Neural progenitor cell (in vitro differentiated cells): ENCODE measurements around the gene TRIM28. TPM values are rescaled to one million over a fixed set of nuclear protein-coding genes. Genes with fewer than 3 reads are reported as not detected.
"Not testable (repeated sequence)": the region's sequence is repeated elsewhere in the genome, so short reads cannot be mapped to it uniquely, and the experiment has no call there.

Experiments
- DNase-seq: peaks from one replicate; pipeline ENCODE4 v3.0.0-alpha.2; 2016; ENCODE audit warnings: low spot score
- H2AFZ ChIP-seq: fragments of 200-600 bp; sonication (generic); replicated peaks from 2 replicates; pipeline ENCODE4 v1.6.1; 2016; ENCODE audit warnings: antibody characterized with exemption
- H3F3A ChIP-seq: fragments of 200-600 bp; sonication (generic); 2 replicates; pipeline ENCODE4 v1.6.1; 2016; ENCODE audit warnings: antibody characterized with exemption, low read depth
- H3K27ac ChIP-seq: fragments of 200-600 bp; sonication (generic); 2 replicates; pipeline ENCODE4 v1.5.1; 2016; ENCODE audit warnings: mild to moderate bottlenecking
- H3K27me3 ChIP-seq: fragments of 200-600 bp; sonication (generic); 2 replicates; pipeline ENCODE4 v1.6.1; 2016; ENCODE audit warnings: mild to moderate bottlenecking, moderate library complexity
- H3K36me3 ChIP-seq: fragments of 200-600 bp; sonication (generic); 2 replicates; pipeline ENCODE4 v1.5.1; 2016
- H3K4me1 ChIP-seq: fragments of 200-600 bp; sonication (generic); 2 replicates; pipeline ENCODE4 v1.6.1; 2016; ENCODE audit warnings: mixed run types
- H3K4me2 ChIP-seq: fragments of 200-600 bp; sonication (generic); 2 replicates; pipeline ENCODE4 v1.6.1; 2016
- H3K4me3 ChIP-seq: fragments of 200-600 bp; sonication (generic); 2 replicates; pipeline ENCODE4 v1.5.1; 2016
- H3K79me2 ChIP-seq: fragments of 200-600 bp; sonication (generic); 2 replicates; pipeline ENCODE4 v1.6.1; 2016; ENCODE audit warnings: low read depth
- H3K9ac ChIP-seq: fragments of 200-600 bp; sonication (generic); 2 replicates; pipeline ENCODE4 v1.6.1; 2016
- H3K9me3 ChIP-seq: fragments of 200-600 bp; sonication (generic); 2 replicates; pipeline ENCODE4 v1.5.1; 2016; ENCODE audit warnings: low read depth
- H4K20me1 ChIP-seq: fragments of 200-600 bp; sonication (generic); 2 replicates; pipeline ENCODE4 v1.6.1; 2016; ENCODE audit warnings: low read depth
- H3K27ac Mint-ChIP-seq: 3 replicates; pipeline ENCODE4 v1.8.0; 2021; ENCODE audit warnings: mixed read lengths
- H3K27me3 Mint-ChIP-seq: 2 replicates; pipeline ENCODE4 v1.8.0; 2022; ENCODE audit warnings: low read depth, mild to moderate bottlenecking, inconsistent platforms, moderate library complexity, mixed read lengths; ENCODE audit not compliant: insufficient read depth
- H3K36me3 Mint-ChIP-seq: 3 replicates; pipeline ENCODE4 v1.8.0; 2021; ENCODE audit warnings: mixed read lengths
- H3K4me1 Mint-ChIP-seq: 3 replicates; pipeline ENCODE4 v1.8.0; 2021; ENCODE audit warnings: mixed read lengths
- H3K4me3 Mint-ChIP-seq: 3 replicates; pipeline ENCODE4 v1.8.0; 2021; ENCODE audit warnings: mild to moderate bottlenecking, moderate library complexity, mixed read lengths
- H3K9me3 Mint-ChIP-seq: 3 replicates; pipeline ENCODE4 v1.8.0; 2020; ENCODE audit warnings: mixed read lengths
- CTCF ChIP-seq: fragments of 200-600 bp; sonication (generic); IDR thresholded peaks from 2 replicates; pipeline ENCODE4 v1.5.1; 2017; ENCODE audit warnings: antibody characterized with exemption, mild to moderate bottlenecking
- EZH2 ChIP-seq: fragments of 200-600 bp; sonication (generic); IDR thresholded peaks from 2 replicates; pipeline ENCODE4 v1.6.1; 2017; ENCODE audit warnings: antibody characterized with exemption, mild to moderate bottlenecking, moderate library complexity
- EZH2phosphoT487 ChIP-seq: fragments of 200-600 bp; sonication (generic); IDR thresholded peaks from 2 replicates; pipeline ENCODE4 v1.6.1; 2017; ENCODE audit warnings: antibody characterized with exemption
- total RNA-seq: library from RNA; depleted of rRNA; stranded (reverse); fragments of >200 nt; gene quantifications from 2 replicates; pipeline ENCODE4 v1.2.3, GENCODE V29; 2015; ENCODE audit warnings: low replicate concordance

TRIM28 gene
- total RNA-seq, 1 donor from 2014 or later = 390 TPM

- H3K9me3 ChIP-seq = no peaks in the 10 kb centered on the region
- Mint-ChIP-seq H3K27me3 (peaks cover 7% of the 10 kb centered on the region), H3K27ac (peak overlapping the region; percentile 33), H3K36me3 (peaks cover 12% of the 10 kb centered on the region), H3K4me3 (peak overlapping the region; percentile 94), H3K4me1 (peaks cover 34% of the 10 kb centered on the region), H3K9me3 (no peaks in the 10 kb centered on the region)
- peak overlapping the region; percentile 66 for H3K4me3 ChIP-seq
- H3K4me2 ChIP-seq = peak overlapping the region; percentile 90
- no peaks in the 10 kb centered on the region for H3K36me3 ChIP-seq
- TF ChIP-seq EZH2phosphoT487 (no peak), CTCF (no peak), EZH2 (no peak)
- H4K20me1 ChIP-seq = peaks cover 5% of the 10 kb centered on the region
- H3K27ac ChIP-seq = peak overlapping the region; percentile 84
- peak overlapping the region; percentile 71 for H2AFZ ChIP-seq
- H3K4me1 ChIP-seq = peaks cover 14% of the 10 kb centered on the region
- H3F3A ChIP-seq = peaks cover 32% of the 10 kb centered on the region
- no peaks in the 10 kb centered on the region for H3K27me3 ChIP-seq
- DNase-seq = peak; percentile 98
- peak overlapping the region; percentile 48 for H3K9ac ChIP-seq
- H3K79me2 ChIP-seq = peaks cover 37% of the 10 kb centered on the region
Measured at GRCh38 chr19:58575183-58576041, 31.5 kb downstream of the TRIM28 start.

GRCh38 chr19:58577581-58577980 lies 33.7 kb downstream of the TRIM28 start:
- H3K9me3 ChIP-seq, H3K27ac Mint-ChIP-seq, H3K27me3 ChIP-seq, H3K36me3 ChIP-seq, H3K9ac ChIP-seq, H3K4me3 ChIP-seq, H3K27me3 Mint-ChIP-seq, H3K27ac ChIP-seq, H2AFZ ChIP-seq, H3K4me1 ChIP-seq, H3K4me2 ChIP-seq, DNase-seq, H3K9me3 Mint-ChIP-seq: not testable (repeated sequence)
- peaks cover 13% of the 10 kb centered on the region for H3K36me3 Mint-ChIP-seq
- Histone ChIP-seq H3F3A (peaks cover 37% of the 10 kb centered on the region), H3K79me2 (peaks cover 42% of the 10 kb centered on the region), H4K20me1 (peaks cover 12% of the 10 kb centered on the region)
- H3K4me1 Mint-ChIP-seq = peaks cover 33% of the 10 kb centered on the region
- peak overlapping the region; percentile 74 for H3K4me3 Mint-ChIP-seq

GRCh38 chr19:58578012-58578925 lies 34.4 kb downstream of the TRIM28 start:
- H3K27me3 Mint-ChIP-seq = peaks cover 8% of the 10 kb centered on the region
- H3K9me3 ChIP-seq = no peaks in the 10 kb centered on the region
- no peak overlapping the region for H3K27ac ChIP-seq
- peaks cover 9% of the 10 kb centered on the region for H3K4me1 ChIP-seq
- H3K36me3 Mint-ChIP-seq = peaks cover 18% of the 10 kb centered on the region
- DNase-seq = no peak
- peaks cover 42% of the 10 kb centered on the region for H3K79me2 ChIP-seq
- H2AFZ ChIP-seq = no peak overlapping the region
- peak overlapping the region; percentile 38 for H3K4me3 Mint-ChIP-seq
- H3K9me3 Mint-ChIP-seq = no peaks in the 10 kb centered on the region
- H3K27ac Mint-ChIP-seq = peak overlapping the region; percentile 1
- no peak overlapping the region for H3K9ac ChIP-seq
- no peak overlapping the region for H3K4me3 ChIP-seq
- peaks cover 12% of the 10 kb centered on the region for H4K20me1 ChIP-seq
- peaks cover 31% of the 10 kb centered on the region for H3F3A ChIP-seq
- H3K4me2 ChIP-seq = no peak overlapping the region
- TF ChIP-seq CTCF (no peak), EZH2phosphoT487 (no peak), EZH2 (no peak)
- no peaks in the 10 kb centered on the region for H3K27me3 ChIP-seq
- peaks cover 31% of the 10 kb centered on the region for H3K4me1 Mint-ChIP-seq
- H3K36me3 ChIP-seq = no peaks in the 10 kb centered on the region
